HG03139 (cell line): ENCODE data around the gene APOBEC4.

Experiments
- ATAC-seq: cut with Tn5 transposase; IDR thresholded peaks from one replicate; pipeline ENCODE4 v1.9.1; 2021; ENCODE audit not compliant: unreplicated experiment

The APOBEC4 gene

DNA sequence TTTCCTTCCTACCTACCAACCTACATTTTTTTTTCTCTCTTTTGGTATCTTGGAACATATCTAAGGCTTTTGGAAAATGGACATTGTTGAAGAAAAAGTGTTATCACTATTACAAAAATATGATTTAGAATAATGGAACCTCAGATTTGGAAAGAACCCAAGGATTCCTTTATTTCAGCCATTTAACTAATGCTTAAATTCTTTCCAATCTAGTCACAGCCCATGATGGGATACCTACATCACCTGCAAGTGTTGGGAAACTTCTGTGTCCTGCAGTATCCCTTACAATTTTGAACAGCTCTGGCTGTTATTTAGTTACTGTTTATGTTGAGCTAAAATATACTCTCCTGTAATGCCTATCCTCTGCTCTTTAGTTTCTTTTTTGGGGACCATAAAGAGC is 22.3 kb upstream of the APOBEC4 start:
- ATAC-seq: no peak

DNA sequence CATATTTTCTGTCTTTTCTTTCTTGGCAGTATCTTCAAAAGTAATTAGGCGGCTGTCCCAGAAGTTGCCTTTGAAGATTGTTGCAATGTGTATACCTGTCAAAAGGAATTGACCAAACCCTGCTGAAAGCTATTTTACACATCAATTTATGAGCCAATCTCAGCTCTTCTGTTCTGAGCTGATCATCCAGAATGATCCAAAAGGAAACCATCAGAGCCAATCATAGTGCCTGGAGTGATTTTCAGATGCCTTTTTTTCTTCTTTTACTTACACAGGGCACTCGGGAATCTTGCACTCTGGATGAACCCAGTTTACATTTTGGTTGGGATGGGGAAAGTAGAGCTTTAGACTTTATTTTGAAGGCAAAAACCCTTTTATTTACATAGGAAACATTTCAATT is 21.8 kb upstream of the APOBEC4 start:
- ATAC-seq: no peak

DNA sequence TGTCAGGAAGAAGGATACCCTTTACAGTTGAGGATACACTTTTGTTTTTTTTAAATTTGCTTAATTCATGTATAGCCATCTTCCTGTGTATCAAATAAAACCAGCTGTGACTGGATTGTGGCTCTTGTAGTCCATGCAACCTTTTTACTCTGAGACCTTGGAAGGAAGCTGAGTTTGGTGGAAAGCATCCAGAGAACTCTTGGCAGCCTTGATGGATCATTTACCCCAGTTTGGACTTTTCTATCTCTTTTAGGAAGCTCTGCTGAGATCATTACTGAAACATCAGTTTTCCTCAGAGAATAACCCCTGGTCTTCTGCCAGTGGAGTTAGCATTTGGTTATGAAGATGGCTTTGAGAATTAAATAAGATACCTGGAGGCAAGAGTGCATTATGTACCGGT is 21.2 kb upstream of the APOBEC4 start:
- ATAC-seq: no peak

DNA sequence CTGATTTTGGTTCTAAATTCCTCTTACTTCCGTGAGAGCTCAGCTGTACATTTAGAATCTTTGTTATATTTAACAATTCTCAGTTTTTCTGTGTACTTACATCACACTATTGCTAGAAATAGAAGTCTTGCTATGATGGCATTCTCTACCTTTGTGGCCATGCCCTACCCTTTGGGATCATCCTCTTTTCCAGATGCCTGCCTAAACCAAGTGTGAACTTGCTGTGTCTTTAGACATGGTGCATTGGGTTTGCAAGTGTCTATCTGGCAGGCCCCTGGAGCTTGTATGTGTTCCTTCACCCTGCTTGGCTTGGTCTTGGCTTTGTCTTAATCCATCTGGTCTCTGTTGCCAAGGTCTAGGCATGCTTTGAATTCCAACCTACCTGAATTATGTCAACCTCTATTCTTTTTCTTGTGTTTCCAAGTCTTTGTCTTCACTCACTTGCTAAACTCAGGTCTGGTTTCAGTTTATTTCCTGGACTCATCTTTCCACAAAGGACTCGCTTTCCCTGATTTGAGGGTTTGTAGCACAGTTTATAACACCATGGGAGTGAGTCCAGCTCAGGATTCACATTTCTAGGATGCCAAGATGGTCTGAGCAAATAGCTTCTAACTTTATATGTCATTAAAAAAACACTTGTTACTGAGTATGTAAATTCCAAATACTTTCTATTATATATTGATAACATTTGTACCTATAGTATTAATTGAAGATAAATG is 20.6 kb upstream of the APOBEC4 start:
- ATAC-seq: no peak

DNA sequence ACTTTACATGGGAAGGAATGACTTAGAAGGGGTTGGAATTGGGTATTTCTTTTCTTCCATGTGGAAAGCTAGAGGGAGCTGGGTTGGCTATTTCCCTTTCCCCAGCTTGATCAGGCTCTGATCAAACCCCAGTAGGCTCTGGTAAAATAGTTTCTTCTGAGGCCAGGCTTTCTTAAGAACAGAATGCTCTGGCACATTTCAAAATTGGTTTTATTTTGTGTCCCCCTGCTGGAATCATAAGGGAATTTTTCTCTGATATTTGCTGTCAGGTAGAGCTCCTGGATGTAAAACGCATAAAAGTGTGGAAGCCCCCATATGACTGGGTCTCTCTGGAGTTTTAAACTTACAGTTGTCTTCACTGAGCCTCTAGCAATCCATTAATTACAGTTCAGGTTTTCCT is 17.1 kb upstream of the APOBEC4 start:
- ATAC-seq: no peak

DNA sequence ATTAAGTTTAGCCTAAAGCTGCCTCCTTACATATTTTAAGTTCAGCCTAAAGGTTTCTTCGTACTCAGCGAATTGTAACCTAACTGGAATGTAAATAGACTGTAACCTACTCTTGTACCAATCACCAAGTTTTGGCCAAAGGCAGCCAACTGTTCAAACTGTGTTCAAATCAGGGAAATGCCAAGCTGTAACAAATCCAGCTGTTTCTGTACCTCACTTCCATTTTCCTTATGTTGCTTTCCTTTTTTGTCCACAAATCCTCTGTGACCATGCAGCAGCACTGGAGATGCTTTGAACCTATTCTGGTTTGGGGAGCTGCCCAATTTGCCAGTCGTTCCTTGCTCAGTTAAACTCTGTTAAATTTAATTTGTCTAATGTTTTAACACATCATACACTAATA is 3.2 kb upstream of the APOBEC4 start:
- ATAC-seq: no peak

DNA sequence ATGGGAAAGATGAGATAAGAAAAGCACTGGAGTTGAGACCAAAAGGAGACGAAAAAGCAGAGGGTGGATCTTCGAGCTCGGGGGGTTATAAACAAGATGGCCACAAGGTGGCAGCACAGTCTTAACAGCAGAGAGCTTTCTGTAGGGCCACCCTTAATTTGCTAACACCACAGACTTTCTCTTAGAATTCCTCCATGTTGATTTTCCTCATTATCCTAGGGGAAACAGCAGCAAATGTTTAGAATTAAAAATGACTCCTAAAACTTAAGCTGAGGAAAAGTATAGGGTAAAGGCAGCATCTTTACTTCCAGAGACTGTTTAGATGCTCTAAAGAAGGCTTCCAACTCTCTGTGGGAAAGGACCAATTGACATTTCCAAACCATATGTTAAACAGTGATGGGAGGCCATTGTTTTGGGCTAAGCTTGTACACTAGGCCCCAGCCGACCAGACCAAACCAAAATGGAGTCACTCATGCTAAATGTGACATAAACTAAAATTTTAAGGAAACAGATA is 2.5 kb upstream of the APOBEC4 start:
- peak; percentile 67 for ATAC-seq

DNA sequence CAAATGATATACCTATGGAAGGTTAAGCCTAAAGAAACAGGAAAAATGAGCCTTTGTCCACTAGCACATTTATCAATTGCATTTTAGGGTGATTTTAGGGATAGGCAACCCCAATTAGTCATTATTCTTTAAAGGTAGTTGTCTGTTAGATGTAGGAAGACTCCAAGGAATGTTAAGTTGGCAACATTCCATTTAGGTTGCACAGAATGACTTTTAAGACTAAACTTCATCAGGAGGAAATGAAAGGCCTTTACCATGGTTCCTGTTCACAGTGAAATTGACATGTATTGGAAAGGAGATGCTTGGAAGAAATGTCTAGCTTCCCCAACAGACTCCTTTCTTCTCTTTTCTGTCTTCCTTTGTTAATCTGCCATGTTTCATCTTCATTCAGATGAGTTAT is 1.6 kb upstream of the APOBEC4 start:
- ATAC-seq: no peak

DNA sequence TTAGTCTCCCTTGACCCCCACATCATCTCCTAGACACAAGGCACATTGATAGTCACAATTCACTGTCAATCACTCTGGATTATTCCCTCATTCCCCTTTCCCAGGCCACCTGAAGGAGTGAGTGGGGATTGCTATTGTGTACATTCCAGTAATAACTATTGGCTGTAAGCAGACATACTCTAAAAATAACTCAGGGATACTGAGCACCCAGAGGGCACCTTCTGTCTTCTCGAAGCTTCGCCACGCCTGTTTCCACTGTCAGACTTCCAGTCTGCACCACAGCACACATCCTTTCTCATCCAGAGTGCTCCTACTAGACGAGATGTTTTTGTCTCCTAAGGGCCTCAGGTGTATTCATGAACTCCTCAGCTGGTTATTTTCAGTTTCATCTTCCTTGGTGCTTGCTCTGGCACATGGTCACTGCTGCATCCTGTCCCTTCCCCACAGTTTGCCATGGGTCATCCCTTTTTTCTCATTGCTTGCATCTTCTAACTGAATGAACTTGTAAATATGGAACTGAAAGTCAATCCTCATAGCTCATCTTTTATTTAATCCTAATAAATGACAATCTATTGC is 848 bp upstream of the APOBEC4 start:
- no peak for ATAC-seq

DNA sequence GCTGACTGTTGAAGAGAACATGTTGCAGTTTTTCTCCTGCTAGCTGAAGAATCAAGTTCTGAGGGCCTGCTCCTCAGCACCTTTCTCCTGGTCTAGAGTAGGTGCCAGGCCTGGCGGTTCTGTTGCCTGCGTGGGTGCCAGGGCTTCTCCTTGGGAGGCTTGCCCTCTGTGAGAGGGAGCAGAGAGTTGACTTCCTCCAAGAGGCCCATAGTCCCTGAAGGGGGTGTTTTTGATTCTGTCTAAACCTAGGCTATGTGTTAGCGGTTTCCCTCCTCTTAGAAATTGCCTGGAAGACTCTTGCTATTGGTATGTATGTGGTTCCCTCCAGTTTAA is 312 bp upstream of the APOBEC4 start:
- no peak for ATAC-seq

DNA sequence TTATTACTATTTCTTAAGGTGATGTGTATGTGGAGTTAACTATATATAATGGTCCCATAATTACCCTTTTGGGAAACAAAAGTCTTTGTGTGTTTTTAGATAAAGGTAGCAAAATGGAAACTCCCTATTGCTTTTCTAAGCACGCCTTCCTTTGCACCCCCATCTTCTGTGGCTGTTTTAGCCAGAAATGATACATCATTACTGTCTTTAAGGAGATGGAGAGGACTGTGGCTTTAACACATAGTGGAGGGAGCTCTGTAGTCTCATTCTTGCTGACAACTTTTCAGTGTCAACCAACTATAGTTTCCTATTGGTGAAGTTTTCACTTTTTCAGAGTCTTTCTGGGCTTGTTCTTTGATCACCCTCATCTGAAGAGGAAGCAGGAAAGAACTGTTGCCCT is 1.0 kb downstream of the APOBEC4 start:
- ATAC-seq: no peak

DNA sequence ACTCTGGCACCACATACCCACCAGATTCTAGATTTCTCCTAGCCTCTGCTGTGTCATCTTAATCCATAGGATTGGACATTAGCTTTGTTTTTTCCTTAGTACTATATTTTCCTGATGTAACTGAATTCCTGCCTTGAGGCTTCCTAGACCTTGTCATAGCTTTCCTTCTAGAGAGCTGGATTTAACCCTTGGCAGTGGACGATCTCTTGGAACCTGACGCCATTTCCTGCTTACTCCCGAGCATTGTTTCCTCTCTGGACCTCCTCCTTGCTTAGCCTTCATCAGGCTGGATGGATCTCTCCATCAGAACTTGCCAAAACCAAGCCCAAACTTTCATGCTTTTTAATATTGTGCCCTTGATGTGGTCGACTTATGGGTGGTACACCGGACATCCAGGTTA is 1.5 kb downstream of the APOBEC4 start:
- ATAC-seq: no peak

DNA sequence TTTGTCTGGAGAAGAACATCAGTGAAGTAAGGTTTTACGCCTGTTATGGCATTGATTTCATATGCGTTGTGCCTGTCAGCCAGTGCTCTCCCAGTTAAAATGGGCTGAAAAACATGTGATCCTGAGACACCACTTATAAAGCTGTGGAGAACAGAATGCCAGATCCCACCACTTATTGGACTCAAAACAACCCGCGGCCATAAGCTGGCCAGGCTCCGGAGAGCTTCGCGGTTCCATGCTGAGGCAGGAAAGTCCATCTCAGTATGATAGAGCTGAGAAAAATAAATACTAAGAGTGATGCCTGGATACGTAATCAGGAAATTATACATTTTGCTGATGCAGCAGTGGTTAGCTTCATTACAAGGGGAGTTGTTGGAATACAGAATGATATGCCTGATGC is 5.1 kb downstream of the APOBEC4 start:
- ATAC-seq: no peak

DNA sequence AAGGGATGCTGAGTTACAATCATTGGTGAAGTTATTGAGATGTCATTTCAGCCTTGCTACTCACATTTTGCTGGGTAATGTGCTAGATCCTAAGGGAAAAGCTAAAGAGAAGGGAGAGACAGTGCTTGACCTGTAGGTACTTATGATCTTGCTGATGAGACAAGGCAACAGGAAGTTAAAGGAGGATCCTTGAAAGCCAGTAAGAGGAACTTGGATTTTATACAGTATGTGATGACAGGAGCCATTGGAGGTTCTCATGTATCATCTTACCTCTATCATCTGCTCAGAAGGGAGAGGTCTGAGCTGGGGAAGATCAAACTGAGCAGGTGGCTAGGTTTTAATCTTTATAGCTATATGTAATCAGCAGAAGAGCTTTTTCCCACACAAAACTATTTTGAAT is 6.3 kb downstream of the APOBEC4 start:
- no peak for ATAC-seq

DNA sequence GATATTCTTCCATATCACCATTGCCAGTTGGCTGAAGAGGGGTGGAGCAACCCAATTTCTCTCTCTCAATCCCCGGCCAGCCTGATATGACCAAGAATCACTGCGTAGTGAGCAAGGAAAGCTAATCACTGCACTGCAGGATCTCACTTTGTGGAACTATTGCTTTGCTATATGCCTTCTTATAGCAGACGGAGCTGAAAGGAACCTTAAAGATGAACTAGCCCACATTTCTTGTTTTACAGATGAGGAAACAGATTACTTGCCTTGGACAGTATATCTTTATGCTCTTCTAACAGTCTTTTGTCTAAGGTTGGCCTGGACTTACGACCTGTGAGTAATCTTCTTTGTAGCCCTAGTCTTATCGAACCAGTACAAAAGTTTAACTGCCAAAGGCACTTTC is 7.6 kb downstream of the APOBEC4 start:
- ATAC-seq: no peak

DNA sequence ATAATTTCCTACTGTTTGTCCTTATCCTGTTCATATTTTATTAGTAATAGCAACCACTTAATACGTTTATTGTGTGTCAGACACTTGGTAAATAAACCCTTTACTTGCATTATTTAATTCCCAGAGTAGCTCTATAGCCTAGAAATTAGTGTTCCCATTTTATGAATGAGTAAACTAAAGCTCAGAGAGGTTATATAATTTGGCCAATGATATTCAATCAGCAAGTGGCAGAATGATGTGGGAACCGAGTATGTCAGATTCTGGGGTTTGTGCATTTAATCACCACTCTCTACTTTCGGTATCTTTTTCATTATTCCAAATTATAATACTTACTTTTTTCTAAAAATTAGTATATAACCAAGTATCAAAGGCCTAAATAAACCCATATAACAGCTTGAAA is 10.9 kb downstream of the APOBEC4 start:
- ATAC-seq: no peak

DNA sequence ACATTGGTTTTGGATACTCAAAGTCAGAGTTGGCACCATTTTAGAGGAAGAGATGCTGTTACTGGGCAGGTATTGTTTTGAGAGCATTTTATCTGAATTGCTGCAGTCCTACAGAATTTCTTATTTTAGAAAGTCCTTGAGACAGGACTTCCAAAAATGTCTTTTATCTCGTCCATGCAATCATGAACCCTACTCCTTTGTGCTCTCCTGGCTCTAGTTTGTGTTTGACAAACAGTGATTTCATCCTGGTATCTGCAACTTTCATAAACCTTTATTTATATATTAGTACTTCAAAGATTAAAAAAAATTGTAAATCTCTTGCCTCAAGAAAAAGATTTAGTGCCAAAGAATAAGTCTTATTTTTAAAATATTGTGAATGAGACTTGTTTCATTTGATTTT is 12.9 kb downstream of the APOBEC4 start:
- ATAC-seq: no peak

DNA sequence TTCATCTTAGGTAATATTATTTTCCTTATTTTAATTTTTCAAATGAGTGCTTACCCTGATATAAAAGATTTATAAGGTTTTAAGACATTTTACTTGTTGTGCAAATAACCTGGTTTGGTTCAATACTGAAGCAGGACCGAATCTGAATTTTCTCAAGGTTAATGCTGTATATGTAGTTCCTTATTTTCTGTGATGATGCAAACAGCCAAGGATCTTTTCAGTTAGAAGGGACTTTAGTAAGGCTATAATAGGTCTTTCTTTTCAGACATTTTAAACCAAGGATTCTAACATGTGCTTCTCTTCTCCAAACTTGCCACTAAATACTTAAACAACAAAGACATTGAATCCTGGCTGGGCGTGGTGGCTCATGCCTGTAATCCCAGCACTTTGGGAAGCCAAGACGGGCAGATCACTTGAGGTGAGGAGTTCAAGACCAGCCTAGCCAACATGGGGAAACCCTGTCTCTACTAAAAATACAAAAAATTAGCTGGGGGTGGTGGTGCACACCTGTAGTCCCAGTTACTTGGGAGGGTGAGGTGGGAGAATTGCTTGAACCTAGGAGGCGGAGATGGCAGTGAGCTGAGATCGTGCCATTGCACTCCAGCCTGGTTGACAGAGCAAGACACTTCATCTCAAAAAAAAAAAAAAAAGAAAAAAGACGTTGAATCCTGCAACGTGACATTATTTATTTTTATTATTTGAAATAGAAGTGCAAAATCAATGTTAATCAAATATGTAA is 14.3 kb downstream of the APOBEC4 start:
- ATAC-seq: no peak

DNA sequence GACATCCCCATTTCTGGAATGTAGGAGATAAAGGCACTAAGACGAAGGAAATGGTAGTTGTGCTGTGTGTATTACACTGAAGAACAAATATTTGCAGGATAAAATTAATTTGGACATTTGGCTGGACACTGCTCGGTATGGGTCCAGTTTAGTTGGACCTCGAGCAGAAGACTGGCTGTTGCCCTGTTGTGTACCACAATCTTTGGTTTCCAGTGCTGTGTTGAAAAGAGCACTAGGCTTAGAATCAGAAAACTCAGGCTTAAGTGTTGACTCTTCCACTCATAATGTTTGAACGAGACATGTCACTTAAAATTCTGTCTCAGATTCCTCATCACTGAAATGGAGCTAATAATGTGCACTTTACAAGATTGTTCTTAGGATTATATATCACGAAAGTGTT is 16.3 kb downstream of the APOBEC4 start:
- no peak for ATAC-seq

DNA sequence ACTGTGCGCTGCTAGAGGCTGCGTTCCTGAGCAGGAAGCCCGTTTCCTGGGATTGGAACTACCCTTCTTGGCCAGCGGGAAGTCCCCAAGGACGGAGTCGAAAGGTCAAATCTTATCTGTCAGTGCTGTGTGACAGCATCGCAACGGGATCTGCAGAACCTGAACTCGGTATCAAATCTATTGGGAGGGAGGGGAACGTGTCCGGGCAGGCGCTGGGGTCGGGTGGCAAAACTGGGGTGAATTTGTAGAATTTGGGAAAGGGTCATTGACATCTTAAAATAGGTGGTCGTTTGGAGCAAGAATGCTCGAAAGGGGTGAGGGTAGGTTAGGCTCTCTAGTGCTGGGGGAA is 16.8 kb downstream of the APOBEC4 start:
- no peak for ATAC-seq

DNA sequence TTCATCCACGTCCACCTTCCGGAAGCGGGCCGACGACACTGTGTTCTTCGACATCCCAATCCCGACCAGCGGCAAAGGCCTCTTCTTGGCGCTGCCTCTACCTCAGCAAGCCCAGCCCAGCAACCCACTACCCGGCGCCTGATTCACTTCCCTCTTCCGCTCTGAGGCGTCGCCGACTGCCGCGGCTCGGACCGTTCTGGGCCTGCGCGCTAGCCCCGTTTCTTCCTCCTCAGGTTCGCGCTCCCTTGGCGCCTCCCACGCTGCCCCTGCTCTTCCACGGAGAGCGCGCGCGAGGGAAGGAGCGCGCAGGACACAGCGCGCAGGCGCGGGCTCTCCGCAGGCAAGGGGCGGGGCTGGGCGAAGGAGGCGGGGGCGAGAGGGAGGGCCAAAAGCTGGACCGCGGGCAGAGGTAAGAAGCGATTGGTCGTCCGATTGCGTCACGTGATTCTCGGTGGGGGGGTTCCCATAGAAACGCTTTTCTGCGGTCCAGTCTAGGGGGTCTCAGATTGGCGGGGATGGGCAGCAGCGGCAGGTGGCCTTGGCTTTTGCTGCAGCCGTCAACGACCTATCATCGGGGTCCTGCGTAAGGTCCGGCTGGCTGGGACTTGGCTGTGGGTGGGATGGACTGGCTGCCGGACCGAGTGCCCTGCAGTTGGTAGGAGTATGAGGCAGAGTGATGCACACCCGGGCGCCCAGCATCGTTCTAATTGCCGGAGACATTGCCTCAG is 17.3 kb downstream of the APOBEC4 start, which contains the start of gene ARPC5:
TSS of gene ARPC5 (minus strand) at position 178 of the 728 bp plus-strand sequence. CDS start at position 54, 124 bp downstream.
- peak; percentile 83 for ATAC-seq
